GM12873 (cell line): Measurements from ENCODE around the gene PODXL2.

Experiments used
- TF ChIP-seq, protein P1 (sequence below): IDR thresholded peaks from 2 replicates; pipeline ENCODE4 v1.5.1; 2012; ENCODE audit warnings: low read depth, mild to moderate bottlenecking, moderate library complexity, low read length, control low read depth; ENCODE audit not compliant: insufficient read depth; ENCODE audit errors: missing control alignments

PODXL2 gene

GRCh38 chr3:127597020-127597771 lies 31.8 kb upstream of the PODXL2 start:
- TF ChIP-seq, protein P1, sequence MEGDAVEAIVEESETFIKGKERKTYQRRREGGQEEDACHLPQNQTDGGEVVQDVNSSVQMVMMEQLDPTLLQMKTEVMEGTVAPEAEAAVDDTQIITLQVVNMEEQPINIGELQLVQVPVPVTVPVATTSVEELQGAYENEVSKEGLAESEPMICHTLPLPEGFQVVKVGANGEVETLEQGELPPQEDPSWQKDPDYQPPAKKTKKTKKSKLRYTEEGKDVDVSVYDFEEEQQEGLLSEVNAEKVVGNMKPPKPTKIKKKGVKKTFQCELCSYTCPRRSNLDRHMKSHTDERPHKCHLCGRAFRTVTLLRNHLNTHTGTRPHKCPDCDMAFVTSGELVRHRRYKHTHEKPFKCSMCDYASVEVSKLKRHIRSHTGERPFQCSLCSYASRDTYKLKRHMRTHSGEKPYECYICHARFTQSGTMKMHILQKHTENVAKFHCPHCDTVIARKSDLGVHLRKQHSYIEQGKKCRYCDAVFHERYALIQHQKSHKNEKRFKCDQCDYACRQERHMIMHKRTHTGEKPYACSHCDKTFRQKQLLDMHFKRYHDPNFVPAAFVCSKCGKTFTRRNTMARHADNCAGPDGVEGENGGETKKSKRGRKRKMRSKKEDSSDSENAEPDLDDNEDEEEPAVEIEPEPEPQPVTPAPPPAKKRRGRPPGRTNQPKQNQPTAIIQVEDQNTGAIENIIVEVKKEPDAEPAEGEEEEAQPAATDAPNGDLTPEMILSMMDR = no peak

DNA sequence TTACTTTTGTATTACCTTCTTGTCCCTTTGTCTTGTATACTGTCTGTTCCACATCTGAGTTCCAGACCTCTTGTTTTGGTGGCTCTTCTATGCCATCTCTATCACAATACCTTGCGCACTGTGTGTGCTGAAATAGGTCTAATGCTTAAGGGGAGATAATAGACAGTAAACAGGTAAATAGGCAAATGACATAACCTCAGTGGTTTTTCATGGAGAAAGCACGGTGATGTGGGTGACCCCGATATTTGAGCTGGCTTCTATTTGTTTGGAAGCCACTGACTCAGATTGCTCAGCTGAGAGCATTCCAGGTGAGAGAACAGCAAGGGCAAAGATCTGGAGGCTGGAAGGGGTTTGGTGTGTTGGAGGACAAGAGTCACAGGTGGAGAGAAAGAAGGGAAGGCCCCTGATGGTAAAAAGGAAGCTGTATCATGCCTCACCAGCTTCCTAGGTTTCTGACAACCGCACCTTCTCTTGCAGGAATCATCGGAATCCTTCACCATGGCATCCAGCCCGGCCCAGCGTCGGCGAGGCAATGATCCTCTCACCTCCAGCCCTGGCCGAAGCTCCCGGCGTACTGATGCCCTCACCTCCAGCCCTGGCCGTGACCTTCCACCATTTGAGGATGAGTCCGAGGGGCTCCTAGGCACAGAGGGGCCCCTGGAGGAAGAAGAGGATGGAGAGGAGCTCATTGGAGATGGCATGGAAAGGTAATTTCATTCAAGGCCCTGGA lies 30.0 kb upstream of the PODXL2 start:
- TF ChIP-seq, protein P1 = no peak

DNA sequence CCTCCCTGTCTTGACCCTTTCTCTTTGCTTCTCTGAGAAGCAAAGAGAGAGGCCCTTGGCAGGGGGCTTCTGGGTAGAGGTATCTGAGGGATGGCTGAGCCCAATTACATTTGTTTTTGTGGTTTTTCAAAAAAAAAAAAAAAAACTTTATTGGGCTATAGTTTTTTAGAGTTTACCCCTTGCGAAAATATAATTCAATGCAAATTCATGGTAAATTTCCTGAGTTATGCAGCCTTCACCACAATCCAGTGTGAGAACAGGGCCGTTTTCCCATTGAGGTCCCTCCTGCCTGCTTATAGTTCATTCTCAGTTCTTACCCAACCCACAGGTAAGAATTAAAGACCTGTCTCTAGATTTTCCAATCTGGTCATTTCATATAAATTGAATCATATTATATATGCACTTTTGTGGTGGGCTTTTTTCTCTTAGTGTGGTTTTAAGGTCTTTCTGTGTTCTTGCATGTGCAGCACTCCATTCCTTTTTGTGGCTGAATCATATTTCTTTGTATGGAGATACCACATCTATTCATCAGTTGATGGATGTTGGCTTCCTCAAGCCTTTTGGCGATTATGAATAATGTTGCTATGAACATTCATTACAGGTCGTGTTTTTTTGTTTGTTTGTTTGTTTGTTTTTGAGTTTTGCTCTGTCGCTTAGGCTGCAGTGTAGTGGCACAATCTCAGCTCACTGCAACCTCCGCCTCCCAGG lies 28.1 kb upstream of the PODXL2 start:
- TF ChIP-seq, protein P1 = no peak

DNA sequence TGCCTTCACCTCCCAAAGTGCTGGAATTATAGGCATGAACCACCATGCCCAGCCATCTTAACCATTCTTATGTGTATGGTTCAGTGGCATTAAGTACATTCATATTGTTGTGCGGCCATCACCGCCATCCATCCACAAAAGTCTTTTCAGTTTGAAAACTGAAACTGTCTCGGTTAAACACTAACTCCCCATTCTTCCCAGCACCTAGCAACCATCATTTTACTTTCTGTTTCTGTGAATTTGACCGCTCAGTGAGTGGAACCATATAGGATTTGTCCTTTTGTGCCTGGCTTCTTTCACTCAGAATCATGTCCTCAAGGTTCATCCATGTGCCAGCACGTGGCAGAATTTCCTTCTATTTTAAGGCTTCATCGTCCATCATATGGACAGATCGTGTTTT lies 24.9 kb upstream of the PODXL2 start:
- TF ChIP-seq, protein P1 = no peak

DNA sequence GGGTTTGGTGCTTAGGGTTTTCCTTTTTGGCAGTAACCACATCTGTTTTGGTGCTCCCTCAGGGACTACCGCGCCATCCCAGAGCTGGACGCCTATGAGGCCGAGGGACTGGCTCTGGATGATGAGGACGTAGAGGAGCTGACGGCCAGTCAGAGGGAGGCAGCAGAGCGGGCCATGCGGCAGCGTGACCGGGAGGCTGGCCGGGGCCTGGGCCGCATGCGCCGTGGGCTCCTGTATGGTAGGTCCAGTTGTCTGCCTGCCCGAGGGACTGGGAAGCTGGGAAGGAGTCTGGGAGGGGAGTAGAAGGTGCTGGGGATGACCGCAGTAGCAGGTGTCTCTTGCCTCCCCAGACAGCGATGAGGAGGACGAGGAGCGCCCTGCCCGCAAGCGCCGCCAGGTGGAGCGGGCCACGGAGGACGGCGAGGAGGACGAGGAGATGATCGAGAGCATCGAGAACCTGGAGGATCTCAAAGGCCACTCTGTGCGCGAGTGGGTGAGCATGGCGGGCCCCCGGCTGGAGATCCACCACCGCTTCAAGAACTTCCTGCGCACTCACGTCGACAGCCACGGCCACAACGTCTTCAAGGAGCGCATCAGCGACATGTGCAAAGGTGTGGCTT lies 24.3 kb upstream of the PODXL2 start:
- TF ChIP-seq, protein P1 = no peak

GRCh38 chr3:127606086-127606805 lies 22.7 kb upstream of the PODXL2 start:
- TF ChIP-seq, protein P1 = no peak
